ENCODE data around the gene ZNF266.

The ZNF266 gene

DNA sequence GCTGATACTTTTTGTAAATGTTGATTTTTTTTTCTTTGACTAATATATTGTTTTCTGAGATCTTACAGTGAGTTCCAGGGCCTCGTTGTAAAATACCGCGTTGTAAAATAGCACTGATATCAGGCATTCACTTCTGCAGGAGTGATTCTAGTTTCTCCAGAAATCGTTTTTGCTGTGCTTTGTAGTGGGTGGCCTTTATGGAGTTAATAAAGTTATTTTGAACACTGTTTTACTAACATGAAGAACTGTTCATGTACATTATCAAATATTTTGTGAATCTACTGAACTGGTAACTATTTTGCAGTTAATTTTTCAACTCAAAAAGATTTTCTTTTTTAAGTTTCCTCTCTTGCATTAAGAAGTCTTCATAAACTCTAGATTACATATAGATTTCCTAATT is 985 bp upstream of the ZNF266 start:
- no peak for TF ChIP-seq POLR2AphosphoS5 (IDR thresholded peaks at IDR 0.05; ENCODE audit: low read depth, low read length)
- no peak for TF ChIP-seq SIN3A (IDR thresholded peaks at IDR 0.05; ENCODE audit: borderline replicate concordance, insufficient read depth, low read length)
- TF ChIP-seq TAF1 (IDR thresholded peaks at IDR 0.05; ENCODE audit: borderline replicate concordance, insufficient read depth, low read length), result no peak
- TF ChIP-seq FOXP2 (optimal IDR thresholded peaks at IDR 0.05; ENCODE audit: borderline replicate concordance, extremely low read depth, extremely low read length, insufficient read depth), result no peak
- TF ChIP-seq, protein P1, sequence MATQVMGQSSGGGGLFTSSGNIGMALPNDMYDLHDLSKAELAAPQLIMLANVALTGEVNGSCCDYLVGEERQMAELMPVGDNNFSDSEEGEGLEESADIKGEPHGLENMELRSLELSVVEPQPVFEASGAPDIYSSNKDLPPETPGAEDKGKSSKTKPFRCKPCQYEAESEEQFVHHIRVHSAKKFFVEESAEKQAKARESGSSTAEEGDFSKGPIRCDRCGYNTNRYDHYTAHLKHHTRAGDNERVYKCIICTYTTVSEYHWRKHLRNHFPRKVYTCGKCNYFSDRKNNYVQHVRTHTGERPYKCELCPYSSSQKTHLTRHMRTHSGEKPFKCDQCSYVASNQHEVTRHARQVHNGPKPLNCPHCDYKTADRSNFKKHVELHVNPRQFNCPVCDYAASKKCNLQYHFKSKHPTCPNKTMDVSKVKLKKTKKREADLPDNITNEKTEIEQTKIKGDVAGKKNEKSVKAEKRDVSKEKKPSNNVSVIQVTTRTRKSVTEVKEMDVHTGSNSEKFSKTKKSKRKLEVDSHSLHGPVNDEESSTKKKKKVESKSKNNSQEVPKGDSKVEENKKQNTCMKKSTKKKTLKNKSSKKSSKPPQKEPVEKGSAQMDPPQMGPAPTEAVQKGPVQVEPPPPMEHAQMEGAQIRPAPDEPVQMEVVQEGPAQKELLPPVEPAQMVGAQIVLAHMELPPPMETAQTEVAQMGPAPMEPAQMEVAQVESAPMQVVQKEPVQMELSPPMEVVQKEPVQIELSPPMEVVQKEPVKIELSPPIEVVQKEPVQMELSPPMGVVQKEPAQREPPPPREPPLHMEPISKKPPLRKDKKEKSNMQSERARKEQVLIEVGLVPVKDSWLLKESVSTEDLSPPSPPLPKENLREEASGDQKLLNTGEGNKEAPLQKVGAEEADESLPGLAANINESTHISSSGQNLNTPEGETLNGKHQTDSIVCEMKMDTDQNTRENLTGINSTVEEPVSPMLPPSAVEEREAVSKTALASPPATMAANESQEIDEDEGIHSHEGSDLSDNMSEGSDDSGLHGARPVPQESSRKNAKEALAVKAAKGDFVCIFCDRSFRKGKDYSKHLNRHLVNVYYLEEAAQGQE (IDR thresholded peaks at IDR 0.05; ENCODE audit: insufficient read depth in 1 of 2, low read depth in 2 of 2, low read length in 2 of 2), result no peak

DNA sequence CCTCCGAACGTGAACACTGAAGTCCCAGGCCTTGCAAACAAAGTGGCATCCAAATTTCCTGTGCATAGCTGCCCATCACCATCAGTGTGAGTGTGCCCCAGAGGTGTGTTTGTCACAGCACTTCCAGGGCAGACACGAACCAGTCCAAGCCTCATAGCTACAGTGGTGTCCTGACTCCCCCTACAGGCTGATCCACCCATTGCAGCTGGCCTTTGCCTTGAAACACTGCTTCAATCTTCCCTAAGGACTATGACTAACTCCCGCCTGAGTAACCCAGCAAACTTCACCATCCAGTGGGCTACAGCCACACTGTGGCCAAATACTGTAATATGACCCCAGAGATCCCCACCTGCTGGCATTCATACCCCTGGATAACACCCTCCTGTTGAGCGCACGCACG is 3.9 kb downstream of the ZNF266 start:
- TF ChIP-seq TAF1 (IDR thresholded peaks at IDR 0.05; ENCODE audit: borderline replicate concordance, insufficient read depth, low read length), result no peak
- TF ChIP-seq FOXP2 (optimal IDR thresholded peaks at IDR 0.05; ENCODE audit: borderline replicate concordance, extremely low read depth, extremely low read length, insufficient read depth), result no peak
- TF ChIP-seq SIN3A (IDR thresholded peaks at IDR 0.05; ENCODE audit: borderline replicate concordance, insufficient read depth, low read length), result no peak
- TF ChIP-seq, protein P1 (IDR thresholded peaks at IDR 0.05; ENCODE audit: insufficient read depth in 1 of 2, low read depth in 2 of 2, low read length in 2 of 2), result no peak
- TF ChIP-seq POLR2AphosphoS5 (IDR thresholded peaks at IDR 0.05; ENCODE audit: low read depth, low read length), result no peak

- TF ChIP-seq POLR2AphosphoS5 (IDR thresholded peaks at IDR 0.05; ENCODE audit: low read depth, low read length) (no peak), TAF1 (IDR thresholded peaks at IDR 0.05; ENCODE audit: borderline replicate concordance, insufficient read depth, low read length) (no peak), SIN3A (IDR thresholded peaks at IDR 0.05; ENCODE audit: borderline replicate concordance, insufficient read depth, low read length) (no peak), FOXP2 (optimal IDR thresholded peaks at IDR 0.05; ENCODE audit: borderline replicate concordance, extremely low read depth, extremely low read length, insufficient read depth) (no peak)
- TF ChIP-seq, protein P1 (IDR thresholded peaks at IDR 0.05; ENCODE audit: insufficient read depth in 1 of 2, low read depth in 2 of 2, low read length in 2 of 2), result no peak
Measured at GRCh38 chr19:9430444-9430843, 4.9 kb downstream of the ZNF266 start.

- no peak for TF ChIP-seq POLR2AphosphoS5 (IDR thresholded peaks at IDR 0.05; ENCODE audit: low read depth, low read length)
- TF ChIP-seq, protein P1 (IDR thresholded peaks at IDR 0.05; ENCODE audit: insufficient read depth in 1 of 2, low read depth in 2 of 2, low read length in 2 of 2), result no peak
- no peak for TF ChIP-seq SIN3A (IDR thresholded peaks at IDR 0.05; ENCODE audit: borderline replicate concordance, insufficient read depth, low read length)
- no peak for TF ChIP-seq FOXP2 (optimal IDR thresholded peaks at IDR 0.05; ENCODE audit: borderline replicate concordance, extremely low read depth, extremely low read length, insufficient read depth)
- no peak for TF ChIP-seq TAF1 (IDR thresholded peaks at IDR 0.05; ENCODE audit: borderline replicate concordance, insufficient read depth, low read length)
Measured at GRCh38 chr19:9427941-9428340, 7.4 kb downstream of the ZNF266 start.
